ENCODE data around the gene JUP. TPM values are rescaled to one million over a fixed set of nuclear protein-coding genes. Genes with fewer than 3 reads are reported as not detected.

Gene JUP
- total and polyA plus RNA-seq, 2 of the 4 experiments (the other 2 are of a cell fraction): 12.9 to 27.3 TPM

DNA sequence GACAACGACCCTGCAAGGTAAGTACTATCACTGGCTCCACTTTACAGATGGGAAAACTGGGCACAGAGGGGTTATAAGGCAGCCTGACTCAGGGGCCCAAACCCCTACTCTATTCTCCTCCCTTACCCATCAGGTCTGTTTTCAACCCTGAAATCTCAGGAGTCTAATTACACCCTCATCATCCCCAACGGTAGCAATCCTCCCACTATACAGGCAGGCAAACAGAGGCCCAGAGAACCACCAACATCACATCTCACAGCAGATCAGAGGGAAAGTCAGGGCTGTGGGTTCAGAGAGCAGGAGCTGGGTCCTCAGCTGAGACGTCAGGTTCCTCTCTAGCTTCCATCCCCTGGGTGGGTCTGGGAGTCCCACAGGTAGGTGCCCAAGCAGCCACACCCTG, 16.5 kb downstream of the JUP start:
- intact Hi-C loops (cut with micrococcal nuclease) (no loop called here), in situ Hi-C loops (cut with MboI; ENCODE audit: low sequenced_read_pairs) (no loop called here), dilution Hi-C loops (cut with HindIII; ENCODE audit: low sequenced_read_pairs, unreplicated experiment) (no loop called here)
- Histone ChIP-seq H2AK5ac (ENCODE audit: low read depth, low read length) (no peak overlapping the region), H2BK20ac (ENCODE audit: low read depth, low read length) (no peak overlapping the region), H3K14ac (replicated peaks; ENCODE audit: low read depth, low read length) (no peak overlapping the region), H2AFZ (replicated peaks; ENCODE audit: low read length, poor library complexity) (no peak overlapping the region), H2AK9ac (replicated peaks; ENCODE audit: low read depth, low read length, poor library complexity) (no peak overlapping the region), H2BK5ac (ENCODE audit: low read depth, low read length, poor library complexity, severe bottlenecking) (no peak overlapping the region), H4K8ac (ENCODE audit: low read depth in 2 of 2, low read length in 2 of 2) (no peak overlapping the region), H3K4me1 (ENCODE audit: control insufficient read depth, insufficient read depth, low read length) (peaks cover 10% of the 10 kb centered on the region), H2BK15ac (ENCODE audit: low read depth, low read length) (no peak overlapping the region), H3K9ac (ENCODE audit: low read depth, low read length) (no peak overlapping the region), H3K18ac (ENCODE audit: low read depth, low read length) (no peak overlapping the region), H4K20me1 (ENCODE audit: insufficient read depth, low read length) (peaks cover 9% of the 10 kb centered on the region; the same call in 1 of the 2 replicates), H3K27ac (ENCODE audit: insufficient read depth, low read length) (no peak overlapping the region), H3K27me3 (ENCODE audit: control insufficient read depth, insufficient read depth, low read length) (no peaks in the 10 kb centered on the region), H4K5ac (ENCODE audit: low read depth, low read length) (no peak overlapping the region), H3K9me3 (ENCODE audit: control insufficient read depth, insufficient read depth, low read length) (no peaks in the 10 kb centered on the region), H3K23ac (ENCODE audit: low read depth, low read length) (no peak overlapping the region), H3K56ac (ENCODE audit: extremely low read depth, insufficient read depth, low read length) (no peak overlapping the region), H3K4me3 (ENCODE audit: insufficient read depth, low read depth, low read length) (no peak overlapping the region), H3K79me1 (ENCODE audit: low read depth in 1 of 2, low read length in 2 of 2) (peaks cover 8 to 26% of the 10 kb centered on the region in 2 experiments; a peak in 3 of 4 replicates), H3K9me1 (ENCODE audit: insufficient read depth, low read length) (peaks cover 11% of the 10 kb centered on the region), H3K36me3 (ENCODE audit: control insufficient read depth, insufficient read depth, low read length) (peaks cover 59% of the 10 kb centered on the region), H3K4ac (ENCODE audit: low read depth, low read length) (no peak overlapping the region), H2BK120ac (ENCODE audit: low read depth, low read length) (no peak overlapping the region), H4K91ac (ENCODE audit: insufficient read depth, low read depth, low read length) (no peak overlapping the region), H3K4me2 (ENCODE audit: low read depth, low read length) (no peak overlapping the region)
- DNase-seq (no peak), ATAC-seq (ENCODE audit: low read depth) (no peak)
- BruUV-seq (replicated peaks): no TSS peak
- no CpG with 5 or more reads among the region's 3 CpGs for WGBS, 2 experiments (ENCODE audit: extremely low coverage in 2 of 2, insufficient read length in 1 of 2)
- ChIA-PET CTCF (no interaction called here), POLR2A (ENCODE audit: unreplicated experiment) (no interaction called here)
- TF ChIP-seq, protein P1, sequence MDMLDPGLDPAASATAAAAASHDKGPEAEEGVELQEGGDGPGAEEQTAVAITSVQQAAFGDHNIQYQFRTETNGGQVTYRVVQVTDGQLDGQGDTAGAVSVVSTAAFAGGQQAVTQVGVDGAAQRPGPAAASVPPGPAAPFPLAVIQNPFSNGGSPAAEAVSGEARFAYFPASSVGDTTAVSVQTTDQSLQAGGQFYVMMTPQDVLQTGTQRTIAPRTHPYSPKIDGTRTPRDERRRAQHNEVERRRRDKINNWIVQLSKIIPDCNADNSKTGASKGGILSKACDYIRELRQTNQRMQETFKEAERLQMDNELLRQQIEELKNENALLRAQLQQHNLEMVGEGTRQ (IDR thresholded peaks at IDR 0.05; ENCODE audit: low read depth, low read length): no peak
- no peak for TF ChIP-seq RFX5 (IDR thresholded peaks at IDR 0.05; ENCODE audit: low read depth, low read length)
- TF ChIP-seq POLR2A (IDR thresholded peaks at IDR 0.05; ENCODE audit: low read depth, low read length): no peak
